ENCODE data around the gene IBA57. TPM values are rescaled to one million over a fixed set of nuclear protein-coding genes. Genes with fewer than 3 reads are reported as not detected.
"Not testable (repeated sequence)": the region's sequence is repeated elsewhere in the genome, so short reads cannot be mapped to it uniquely, and the experiment has no call there.

Gene IBA57
- total and polyA plus RNA-seq, 7 donors, result 2.9 to 14.0 (median 4.8) TPM

DNA sequence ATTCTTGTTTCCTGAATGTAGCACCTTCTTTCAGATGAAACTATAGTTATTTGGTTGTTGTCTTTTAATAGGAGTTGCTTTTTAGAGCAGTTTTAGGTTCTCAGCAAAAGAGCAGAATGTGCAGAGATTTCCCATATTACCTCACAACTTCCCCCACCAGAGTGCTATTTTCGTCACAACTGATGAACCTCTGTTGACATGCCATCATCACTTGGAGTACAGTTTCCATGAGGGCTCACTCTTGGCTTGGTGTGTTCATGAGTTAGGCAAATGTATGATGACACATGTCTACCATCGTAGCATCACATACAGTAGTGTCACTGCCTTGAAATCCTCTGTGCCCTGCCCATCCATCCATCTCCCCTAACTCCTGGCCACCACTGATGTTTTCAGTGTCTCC is 3.7 kb downstream of the IBA57 start:
- H3K4me3 ChIP-seq, result no peak overlapping the region
- WGBS, 2 donors, result 84 to 91% methylated on average over 2 of the region's 2 CpGs
- no peak overlapping the region for H3K27ac ChIP-seq
- H3K9me3 ChIP-seq, result no peaks in the 10 kb centered on the region
- DNase-seq, result no peak
- TF ChIP-seq, protein P1, sequence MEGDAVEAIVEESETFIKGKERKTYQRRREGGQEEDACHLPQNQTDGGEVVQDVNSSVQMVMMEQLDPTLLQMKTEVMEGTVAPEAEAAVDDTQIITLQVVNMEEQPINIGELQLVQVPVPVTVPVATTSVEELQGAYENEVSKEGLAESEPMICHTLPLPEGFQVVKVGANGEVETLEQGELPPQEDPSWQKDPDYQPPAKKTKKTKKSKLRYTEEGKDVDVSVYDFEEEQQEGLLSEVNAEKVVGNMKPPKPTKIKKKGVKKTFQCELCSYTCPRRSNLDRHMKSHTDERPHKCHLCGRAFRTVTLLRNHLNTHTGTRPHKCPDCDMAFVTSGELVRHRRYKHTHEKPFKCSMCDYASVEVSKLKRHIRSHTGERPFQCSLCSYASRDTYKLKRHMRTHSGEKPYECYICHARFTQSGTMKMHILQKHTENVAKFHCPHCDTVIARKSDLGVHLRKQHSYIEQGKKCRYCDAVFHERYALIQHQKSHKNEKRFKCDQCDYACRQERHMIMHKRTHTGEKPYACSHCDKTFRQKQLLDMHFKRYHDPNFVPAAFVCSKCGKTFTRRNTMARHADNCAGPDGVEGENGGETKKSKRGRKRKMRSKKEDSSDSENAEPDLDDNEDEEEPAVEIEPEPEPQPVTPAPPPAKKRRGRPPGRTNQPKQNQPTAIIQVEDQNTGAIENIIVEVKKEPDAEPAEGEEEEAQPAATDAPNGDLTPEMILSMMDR (IDR thresholded peaks at IDR 0.05), result no peak
- TF ChIP-seq POLR2A (IDR thresholded peaks at IDR 0.05) (no peak), EP300 (IDR thresholded peaks at IDR 0.05) (no peak)
- no peaks in the 10 kb centered on the region for H3K27me3 ChIP-seq
- H3K36me3 ChIP-seq, result no peaks in the 10 kb centered on the region
- intact Hi-C loops (cut with DNase I), result loop anchor here (5.0 to 10.0 kb wide), 2 partner anchors 37 to 285 kb away; no protein-coding TSS in a partner anchor
- peaks cover 0 to 22% (median 16%) of the 10 kb centered on the region in 4 donors for H3K4me1 ChIP-seq

DNA sequence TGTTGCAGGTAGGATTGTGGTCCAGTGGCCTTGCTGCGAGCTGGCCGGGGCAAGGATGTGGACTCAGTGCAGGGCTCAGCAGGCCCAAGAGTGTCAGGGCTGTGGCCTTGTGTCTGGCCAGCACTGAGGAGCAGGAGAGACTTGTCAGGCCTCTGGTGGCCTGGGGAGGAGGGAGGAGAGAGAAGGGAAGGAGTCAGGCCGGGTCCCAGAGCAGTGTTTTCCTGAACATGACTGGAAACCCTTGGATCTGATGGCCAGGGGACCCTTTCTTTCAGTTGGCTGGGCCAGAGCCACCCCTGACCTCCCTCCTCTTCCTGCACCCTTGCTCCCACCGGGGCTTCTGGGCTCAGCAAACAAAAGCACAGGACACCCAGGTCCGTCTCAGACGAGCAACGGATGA is 5.1 kb downstream of the IBA57 start:
- Histone ChIP-seq H3K27me3 (no peaks in the 10 kb centered on the region), H3K27ac (no peak overlapping the region), H3K9me3 (no peaks in the 10 kb centered on the region), H3K4me1 (peaks cover 0 to 26% (median 12%) of the 10 kb centered on the region in 4 donors), H3K4me3 (no peak overlapping the region), H3K36me3 (peaks cover 0 to 9% (median 7%) of the 10 kb centered on the region in 4 donors)
- intact Hi-C loops (cut with DNase I), result no loop called here
- peak; percentile 56 for DNase-seq
- TF ChIP-seq POLR2AphosphoS5 (IDR thresholded peaks at IDR 0.05) (no peak), EP300 (IDR thresholded peaks at IDR 0.05) (no peak), POLR2A (IDR thresholded peaks at IDR 0.05) (no peak)
- TF ChIP-seq, protein P1 (IDR thresholded peaks at IDR 0.05), result no peak
- WGBS, 2 donors, result 90 to 92% methylated on average over 7 of the region's 7 CpGs

GRCh38 chr1:228171221-228171891 is 5.8 kb downstream of the IBA57 start:
- H3K36me3 ChIP-seq, result peaks cover 0 to 9% (median 7%) of the 10 kb centered on the region in 4 donors
- 81 to 86% methylated on average over 10 of the region's 10 CpGs for WGBS, 2 donors
- peaks cover 0 to 30% (median 16%) of the 10 kb centered on the region in 4 donors for H3K4me1 ChIP-seq
- H3K9me3 ChIP-seq, result no peaks in the 10 kb centered on the region
- H3K4me3 ChIP-seq, result no peak overlapping the region
- no peak for TF ChIP-seq EP300 (IDR thresholded peaks at IDR 0.05)
- TF ChIP-seq POLR2AphosphoS5 (IDR thresholded peaks at IDR 0.05), result no peak
- TF ChIP-seq POLR2A (IDR thresholded peaks at IDR 0.05), result no peak
- TF ChIP-seq, protein P1 (IDR thresholded peaks at IDR 0.05), result no peak
- intact Hi-C loops (cut with DNase I), result no loop called here
- H3K27ac ChIP-seq, result no peak overlapping the region
- DNase-seq, result peak; percentile 58
- H3K27me3 ChIP-seq, result no peaks in the 10 kb centered on the region

DNA sequence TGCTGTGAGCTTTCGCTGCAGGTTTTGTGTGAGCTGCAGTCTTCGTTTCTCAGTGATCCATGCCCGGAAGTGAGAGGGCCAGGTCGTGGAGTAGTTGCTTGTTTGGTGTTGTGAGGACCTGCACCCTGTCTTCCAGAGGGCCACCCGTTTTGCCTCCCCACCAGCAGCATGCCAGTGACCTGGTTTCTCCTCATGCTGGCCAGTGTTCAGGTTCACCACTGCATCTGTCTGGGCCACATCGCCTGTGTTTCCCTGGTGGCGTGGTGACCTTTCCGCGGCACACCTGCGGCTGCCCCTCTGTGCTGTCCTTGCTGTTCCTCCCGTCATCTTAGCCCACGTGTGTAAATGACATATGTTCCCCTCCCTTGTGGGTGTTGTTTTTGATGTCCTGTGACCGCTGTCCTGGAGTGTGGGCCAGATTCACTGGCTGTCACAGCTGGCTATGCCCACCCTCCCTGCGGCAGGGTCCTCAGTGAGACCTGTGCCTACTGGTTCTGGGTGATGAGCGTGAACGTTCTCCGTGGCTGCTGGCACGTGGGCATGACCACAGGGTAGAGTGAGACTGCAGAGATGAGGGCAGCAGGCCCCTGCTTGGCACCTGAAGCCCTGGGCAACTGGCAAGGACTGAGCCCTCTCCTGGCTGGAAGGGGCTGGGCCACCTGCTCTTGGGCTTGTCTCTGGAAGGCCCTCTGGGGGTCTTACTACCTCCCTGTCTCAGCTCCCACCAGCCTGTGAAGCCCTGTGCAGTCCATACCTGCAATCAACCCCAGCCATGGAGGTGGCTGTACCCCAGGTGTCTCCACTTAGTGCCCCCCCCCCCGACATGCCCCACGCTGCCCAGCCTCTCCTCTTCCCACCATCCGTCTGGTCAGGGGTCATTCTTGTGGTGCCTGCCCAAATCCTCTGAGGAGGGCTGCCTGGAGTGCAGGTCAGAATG is 7.3 kb downstream of the IBA57 start:
- H3K4me1 ChIP-seq, result peaks cover 0 to 27% (median 10%) of the 10 kb centered on the region in 4 donors
- DNase-seq, result peak; percentile 60
- WGBS, 2 donors, result 88 to 92% methylated on average over 21 of the region's 21 CpGs
- intact Hi-C loops (cut with DNase I), result no loop called here
- no peak overlapping the region for H3K27ac ChIP-seq
- H3K9me3 ChIP-seq, result no peaks in the 10 kb centered on the region
- peaks cover 0 to 9% (median 7%) of the 10 kb centered on the region in 4 donors for H3K36me3 ChIP-seq
- TF ChIP-seq, protein P1 (IDR thresholded peaks at IDR 0.05), result no peak
- TF ChIP-seq EP300 (IDR thresholded peaks at IDR 0.05) (no peak), POLR2AphosphoS5 (IDR thresholded peaks at IDR 0.05) (no peak), POLR2A (IDR thresholded peaks at IDR 0.05) (no peak)
- no peak overlapping the region for H3K4me3 ChIP-seq
- no peaks in the 10 kb centered on the region for H3K27me3 ChIP-seq

GRCh38 chr1:228173528-228174481 is 8.2 kb downstream of the IBA57 start:
- Histone ChIP-seq H3K4me1 (peaks cover 0 to 35% (median 12%) of the 10 kb centered on the region in 4 donors), H3K27ac (peak overlapping the region in 3 of 4 donors; percentile 1 to 41 (median 14)), H3K4me3 (peak overlapping the region in 2 of 4 donors; percentile 19 to 52)
- H3K27me3 ChIP-seq; intact Hi-C loops (cut with DNase I); H3K9me3 ChIP-seq; H3K36me3 ChIP-seq: not testable (repeated sequence)
- peak; percentile 67 for DNase-seq
- WGBS, 2 donors, result 60 to 66% methylated on average over 39 of the region's 69 CpGs
